ENCODE data around the gene SIK1. TPM values are rescaled to one million over a fixed set of nuclear protein-coding genes. Genes with fewer than 3 reads are reported as not detected.
A peak's percentile ranks its signal among the peaks of the same experiment; 100 is the strongest.
"Not testable (repeated sequence)": the region's sequence is repeated elsewhere in the genome, so short reads cannot be mapped to it uniquely, and the experiment has no call there.

Gene SIK1
- total RNA-seq = 1 to 10 TPM; 5.1 to 5.5 TPM
- polyA plus RNA-seq = 1 to 10 TPM in 1 of 3 donors, under 1 TPM in 1, not detected in 1; 0.57 to 1.4 TPM
- 0 to 27.6 (median 0.99) reads per million in 6 experiments for total RNA-seq

DNA sequence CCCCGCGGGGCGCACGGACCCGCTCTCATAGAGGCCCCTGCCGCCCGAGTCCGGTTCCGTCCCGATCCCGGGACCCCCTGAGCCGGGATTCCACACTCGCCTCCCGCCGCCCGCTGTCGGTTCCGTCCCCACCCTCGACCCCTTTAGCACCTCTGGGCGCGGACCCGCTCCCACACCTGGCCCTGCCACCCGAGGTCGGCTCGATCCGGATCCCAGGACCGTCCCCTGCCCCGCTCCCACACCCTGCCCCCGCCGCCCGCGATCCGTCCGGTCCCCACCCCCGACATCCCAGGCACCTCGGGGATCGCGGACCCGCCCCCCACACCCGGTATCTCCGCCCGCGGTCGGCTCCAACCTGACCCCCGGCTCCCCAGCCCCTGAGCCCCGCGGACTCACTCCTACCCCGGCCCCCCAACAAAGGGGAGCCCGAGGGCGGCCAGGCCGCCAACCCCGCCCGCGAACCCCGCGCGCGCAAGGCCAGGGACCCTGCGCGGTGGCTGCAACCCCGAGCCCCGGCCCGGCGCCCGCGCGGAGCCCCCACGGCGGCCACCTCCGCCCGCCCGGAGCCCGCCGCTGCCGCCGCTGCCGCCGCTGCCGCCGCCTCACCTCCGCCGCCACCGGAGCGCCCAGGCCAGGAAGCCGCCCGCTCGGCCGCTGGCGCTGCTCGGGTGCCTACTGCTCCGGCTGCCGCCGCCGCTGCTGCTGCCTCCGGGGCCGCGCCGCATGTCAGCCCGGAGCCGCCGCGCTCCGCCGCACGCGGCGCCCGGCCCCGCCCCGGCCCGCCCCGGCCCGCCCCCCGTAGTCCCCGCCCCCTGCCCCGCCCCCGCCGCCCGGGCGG, at the start of gene SIK1:
Gene SIK1 (minus strand): TSS at position 728 of the 838 bp plus-strand sequence. CDS start 953 bp downstream, outside the sequence.
- ATAC-seq (peak; percentile 69 to 73), DNase-seq (peak in 1 of 10 donors; percentile 16)
- H3K4me3 Mint-ChIP-seq, H3K27ac Mint-ChIP-seq, H3K9me3 Mint-ChIP-seq, H3K36me3 Mint-ChIP-seq, H3K27me3 Mint-ChIP-seq, POLR2A ChIA-PET, H3K4me1 Mint-ChIP-seq: not testable (repeated sequence)

- H3K4me3 Mint-ChIP-seq, H3K4me1 Mint-ChIP-seq, ATAC-seq, H3K27ac Mint-ChIP-seq, H3K36me3 Mint-ChIP-seq, DNase-seq, H3K9me3 Mint-ChIP-seq, H3K27me3 Mint-ChIP-seq, POLR2A ChIA-PET: not testable (repeated sequence)
Observed at GRCh38 chr21:43471597-43472242, 44.8 kb upstream of the SIK1 start.

- POLR2A ChIA-PET, H3K4me1 Mint-ChIP-seq, H3K27me3 Mint-ChIP-seq, H3K9me3 Mint-ChIP-seq, H3K36me3 Mint-ChIP-seq, DNase-seq, H3K4me3 Mint-ChIP-seq, H3K27ac Mint-ChIP-seq, ATAC-seq: not testable (repeated sequence)
Observed at GRCh38 chr21:43469719-43470458, 43.0 kb upstream of the SIK1 start.

- ATAC-seq (peak in 1 of 2 donors; percentile 23), DNase-seq (peak in 3 of 10 donors; percentile 0 to 21 (median 12))
- Mint-ChIP-seq H3K9me3 (no peaks in the 10 kb centered on the region), H3K36me3 (no peaks in the 10 kb centered on the region), H3K27me3 (no peaks in the 10 kb centered on the region), H3K4me3 (peak overlapping the region in 2 of 10 donors; percentile 8 to 63), H3K4me1 (no peaks in the 10 kb centered on the region), H3K27ac (peak overlapping the region in 3 of 10 donors; percentile 53 to 86 (median 73))
- POLR2A ChIA-PET = no interaction called here
Observed at GRCh38 chr21:43467785-43468184, 40.9 kb upstream of the SIK1 start.

- ATAC-seq, H3K27me3 Mint-ChIP-seq: not testable (repeated sequence)
Observed at GRCh38 chr21:43465159-43465558, 38.2 kb upstream of the SIK1 start.

DNA sequence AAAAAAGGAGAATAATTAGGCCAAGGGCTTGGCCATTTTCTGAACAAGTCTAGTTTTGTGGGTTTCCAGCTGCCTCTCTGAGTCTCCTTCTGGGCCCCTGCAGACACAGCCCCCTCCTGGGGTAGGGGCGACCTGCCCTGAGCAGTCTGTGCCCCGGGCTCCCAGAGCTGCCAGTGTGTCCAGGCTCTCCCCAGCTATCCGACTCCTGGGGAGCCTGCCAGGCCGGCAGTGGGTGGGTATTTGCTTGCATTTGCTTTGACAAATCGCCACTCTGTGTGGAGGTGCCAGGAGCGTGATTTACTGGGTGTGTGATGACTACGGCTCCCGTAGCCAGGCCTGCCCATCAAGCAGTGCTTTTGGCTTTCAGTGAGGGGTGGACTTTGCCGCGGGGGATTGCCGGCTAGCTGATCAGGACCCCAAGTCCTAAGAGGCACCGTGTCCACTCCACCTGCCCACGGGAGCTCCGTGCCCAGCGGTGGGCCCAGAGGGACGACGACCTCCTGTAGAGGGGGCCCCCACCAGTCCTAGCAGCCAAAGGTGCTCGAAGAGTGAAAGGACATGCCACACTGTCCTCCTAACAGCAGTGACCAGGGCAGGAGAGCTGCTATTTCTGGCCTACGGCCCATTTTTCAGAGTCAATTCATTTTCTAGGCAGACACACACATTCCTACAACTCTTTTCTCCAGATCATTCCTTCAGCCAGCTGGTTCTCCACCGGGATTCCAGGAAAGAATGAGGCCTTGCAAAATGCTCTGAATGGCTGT, 36.7 kb upstream of the SIK1 start:
- H3K36me3 Mint-ChIP-seq, H3K4me3 Mint-ChIP-seq, H3K27me3 Mint-ChIP-seq, POLR2A ChIA-PET, ATAC-seq, H3K9me3 Mint-ChIP-seq, H3K27ac Mint-ChIP-seq, H3K4me1 Mint-ChIP-seq, DNase-seq: not testable (repeated sequence)

More at GRCh38 chr21:43465159-43465558, 38.2 kb upstream of the SIK1 start:
- H3K36me3 Mint-ChIP-seq, H3K4me1 Mint-ChIP-seq, H3K9me3 Mint-ChIP-seq, H3K4me3 Mint-ChIP-seq, H3K27ac Mint-ChIP-seq, POLR2A ChIA-PET, DNase-seq: not testable (repeated sequence)

DNA sequence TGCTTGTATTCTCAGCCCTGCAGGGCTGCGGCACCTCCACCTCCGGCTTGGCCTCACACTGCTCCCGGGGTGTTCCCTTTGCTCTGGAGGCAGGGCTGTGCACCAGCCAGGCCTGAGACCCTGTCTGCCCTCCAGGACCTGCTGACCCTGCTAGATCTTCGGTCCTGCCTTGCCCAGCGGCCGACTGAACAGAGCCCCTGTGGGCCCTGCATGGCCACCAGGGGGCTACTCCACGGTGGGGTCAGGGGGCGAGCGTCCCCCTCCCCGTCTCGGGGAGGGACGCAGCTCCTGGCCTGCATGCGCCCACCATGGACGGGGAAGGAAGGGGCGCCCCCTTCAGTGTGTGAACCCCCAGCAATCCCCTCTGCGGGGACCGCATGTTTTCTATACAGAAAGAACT, 36.0 kb upstream of the SIK1 start:
- ATAC-seq, H3K4me1 Mint-ChIP-seq, H3K9me3 Mint-ChIP-seq: not testable (repeated sequence)

DNA sequence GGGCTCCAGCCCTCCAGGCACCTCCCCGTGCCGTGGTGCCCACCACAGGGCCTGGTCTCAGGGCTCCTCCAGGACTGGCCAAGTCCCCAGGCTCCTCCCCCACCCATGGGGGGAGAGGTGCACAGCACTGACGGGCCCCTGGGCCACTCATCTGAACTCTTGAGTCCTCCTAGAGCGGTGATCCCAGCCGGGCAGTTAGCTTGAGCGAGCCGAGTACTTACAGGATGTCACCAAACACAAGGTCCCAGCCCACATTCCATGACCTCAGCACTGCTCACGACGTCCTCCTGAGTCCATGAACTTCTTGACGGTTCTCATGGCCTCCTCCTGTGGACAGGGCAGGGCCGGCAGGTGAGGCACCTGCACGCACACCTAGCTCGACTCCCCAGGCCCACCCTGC, 33.5 kb upstream of the SIK1 start:
- DNase-seq, H3K36me3 Mint-ChIP-seq, H3K4me3 Mint-ChIP-seq, H3K27ac Mint-ChIP-seq, H3K9me3 Mint-ChIP-seq, H3K27me3 Mint-ChIP-seq, ATAC-seq, H3K4me1 Mint-ChIP-seq, POLR2A ChIA-PET: not testable (repeated sequence)

More for the DNA sequence above, 36.0 kb upstream of the SIK1 start:
- POLR2A ChIA-PET, H3K27me3 Mint-ChIP-seq, H3K27ac Mint-ChIP-seq, H3K4me3 Mint-ChIP-seq, DNase-seq, H3K36me3 Mint-ChIP-seq: not testable (repeated sequence)

DNA sequence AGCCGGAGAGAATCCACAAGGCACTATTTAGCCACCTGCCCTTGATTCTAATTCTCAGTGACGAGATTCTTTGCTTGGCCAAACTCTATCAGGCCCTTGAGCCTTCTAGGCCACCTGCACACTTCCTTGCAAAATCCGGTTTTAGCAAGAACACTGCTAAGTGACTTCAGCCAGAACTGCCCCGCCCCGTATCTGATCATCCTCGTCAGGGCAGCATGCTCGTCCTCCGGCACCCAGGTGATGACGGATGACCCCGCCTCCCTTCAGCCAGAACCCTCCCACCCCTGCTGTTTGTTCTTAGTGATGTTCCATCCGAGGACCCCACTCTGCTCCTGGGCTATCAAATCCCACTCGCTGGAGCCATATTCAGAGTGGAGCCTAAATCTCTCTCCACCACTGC, 32.1 kb upstream of the SIK1 start:
- DNase-seq, H3K36me3 Mint-ChIP-seq, H3K27me3 Mint-ChIP-seq, H3K27ac Mint-ChIP-seq, H3K9me3 Mint-ChIP-seq, POLR2A ChIA-PET, H3K4me1 Mint-ChIP-seq, ATAC-seq, H3K4me3 Mint-ChIP-seq: not testable (repeated sequence)

DNA sequence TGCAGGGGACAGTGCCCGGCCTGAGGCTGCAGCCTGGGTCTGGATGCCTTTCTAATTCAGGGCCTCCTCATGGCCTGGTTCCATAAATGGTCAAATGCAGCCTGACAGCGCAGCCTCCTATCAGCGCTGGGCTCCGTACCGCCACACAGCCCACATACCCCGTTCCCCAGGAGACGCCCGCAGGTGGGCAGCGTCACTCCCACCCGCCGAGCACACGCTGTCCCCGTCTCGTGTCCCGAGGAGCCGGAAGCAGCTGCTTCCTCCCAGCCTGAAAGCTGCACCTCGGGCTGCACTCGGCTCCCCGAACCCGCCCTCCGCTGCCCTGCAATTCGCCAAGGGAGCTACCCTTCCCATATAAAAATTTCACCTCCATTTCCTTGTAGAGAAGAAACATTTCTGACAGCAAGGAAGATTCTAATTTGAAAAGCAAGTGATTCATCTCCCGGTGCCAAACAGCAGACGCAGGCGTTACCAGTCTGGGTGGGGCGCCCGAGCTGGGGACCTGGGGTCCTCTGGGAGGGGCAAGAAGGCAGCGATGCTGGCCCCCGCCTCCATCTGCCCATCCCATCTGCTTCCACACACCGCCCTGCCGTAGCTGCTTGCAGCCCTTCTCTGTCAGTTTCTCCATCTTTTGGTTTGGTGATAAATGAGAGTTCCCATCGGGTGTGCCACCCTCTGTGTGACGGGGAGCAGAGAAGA, 29.8 kb upstream of the SIK1 start:
- H3K36me3 Mint-ChIP-seq, DNase-seq, H3K9me3 Mint-ChIP-seq, H3K4me1 Mint-ChIP-seq, POLR2A ChIA-PET, H3K27me3 Mint-ChIP-seq, H3K4me3 Mint-ChIP-seq, H3K27ac Mint-ChIP-seq: not testable (repeated sequence)
- ATAC-seq = peak; percentile 78 to 79

- H3K4me3 Mint-ChIP-seq, H3K27ac Mint-ChIP-seq, POLR2A ChIA-PET, ATAC-seq, DNase-seq, H3K9me3 Mint-ChIP-seq, H3K4me1 Mint-ChIP-seq, H3K27me3 Mint-ChIP-seq, H3K36me3 Mint-ChIP-seq: not testable (repeated sequence)
Observed at GRCh38 chr21:43455717-43456116, 28.8 kb upstream of the SIK1 start.

GRCh38 chr21:43454176-43454575, 27.2 kb upstream of the SIK1 start:
- DNase-seq, H3K36me3 Mint-ChIP-seq, H3K4me3 Mint-ChIP-seq, H3K9me3 Mint-ChIP-seq, H3K27me3 Mint-ChIP-seq, H3K4me1 Mint-ChIP-seq, H3K27ac Mint-ChIP-seq, POLR2A ChIA-PET: not testable (repeated sequence)
- ATAC-seq = peak; percentile 29 to 54
